ENCODE measurements around the gene IGBP1. TPM values are rescaled to one million over a fixed set of nuclear protein-coding genes. Genes with fewer than 3 reads are reported as not detected.

The IGBP1 gene
- 44.7 and 45.2 TPM in 2 replicates for total RNA-seq

GRCh38 chrX:70133303-70134115, at the start of gene IGBP1:
Gene IGBP1, plus strand, starts transcription at chrX:70133447. Its CDS starts 501 bp downstream, at chrX:70133948.

GRCh38 chrX:70176938-70177533, 43.8 kb downstream of the IGBP1 start, which contains the start of gene DGAT2L6:
Gene DGAT2L6, plus strand, starts transcription at chrX:70177483. Its CDS starts 100 bp downstream, at chrX:70177583.

Other genes starting within 250 kb of the IGBP1 start
- gene AWAT2, start 83.5 kb upstream of the IGBP1 start, total RNA-seq = not detected in 2 replicates
- not detected in 2 replicates for gene OTUD6A, start 71.0 kb upstream of the IGBP1 start, total RNA-seq
- gene DGAT2L6, start 44.0 kb downstream of the IGBP1 start, total RNA-seq = not detected in 2 replicates
- gene AWAT1, start 101.2 kb downstream of the IGBP1 start, total RNA-seq = not detected in 2 replicates
- gene P2RY4, start 126.8 kb downstream of the IGBP1 start, total RNA-seq = 0.21 TPM in 1 of 2 replicates, not detected in the other
- gene ARR3, start 134.9 kb downstream of the IGBP1 start, total RNA-seq = not detected in 2 replicates
- gene RAB41, start 148.7 kb downstream of the IGBP1 start, total RNA-seq = not detected in 2 replicates
- 52.3 and 58.8 TPM in 2 replicates for gene PDZD11, start 156.5 kb downstream of the IGBP1 start, total RNA-seq
- 9.3 and 11.4 TPM in 2 replicates for gene KIF4A, start 156.7 kb downstream of the IGBP1 start, total RNA-seq